ENCODE results near the gene TXLNB. TPM values are rescaled to one million over a fixed set of nuclear protein-coding genes. Genes with fewer than 3 reads are reported as not detected.

Gene TXLNB
- total and polyA plus RNA-seq, 2 of the 13 experiments (the other 11 are each of a cell fraction or from before 2014, with no cell fraction given): not detected

DNA sequence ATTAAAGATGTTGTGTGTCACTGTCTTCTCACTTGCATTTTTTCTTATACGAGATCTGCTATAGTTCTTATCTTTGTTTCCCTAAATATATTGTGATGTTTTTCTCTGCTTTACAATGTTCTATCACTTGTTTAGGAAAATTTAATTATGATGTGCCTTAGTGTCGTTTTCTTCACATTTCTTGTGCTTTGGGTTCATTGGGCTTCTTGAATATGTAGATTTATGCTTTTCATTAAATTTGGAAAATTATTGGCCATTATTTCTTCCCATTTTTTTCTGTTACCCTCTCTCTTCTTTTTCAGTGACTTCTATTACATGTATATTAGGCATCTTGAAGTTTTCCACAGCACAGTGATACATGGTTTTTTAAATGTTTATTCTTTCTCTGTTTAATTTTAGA lies 49.3 kb upstream of the TXLNB start:
- ATAC-seq (no peak), FAIRE-seq (no peak), DNase-seq (ENCODE audit: low spot score) (no peak)
- intact Hi-C loops (cut with micrococcal nuclease; ENCODE audit: unreplicated experiment): no loop called here
- BruUV-seq (replicated peaks): no TSS peak
- Histone ChIP-seq H3K4me2 (ENCODE audit: low read depth, low read length) (no peak overlapping the region), H3K9me3 (ENCODE audit: low read length) (no peaks in the 10 kb centered on the region), H3K27me3 (ENCODE audit: control insufficient read depth in 1 of 2, insufficient read depth in 2 of 2, low read length in 2 of 2) (no peaks in the 10 kb centered on the region; a peak in 1 of 5 replicates), H4K20me1 (ENCODE audit: insufficient read depth, low read length) (no peaks in the 10 kb centered on the region), H3K4me3 (replicated peaks in 1 of 3; ENCODE audit: insufficient read depth in 1 of 3, low read depth in 2 of 3, low read length in 3 of 3) (no peak overlapping the region), H3K4me1 (ENCODE audit: insufficient read depth, low read length) (no peaks in the 10 kb centered on the region), H3K27ac (ENCODE audit: extremely low read length, insufficient read depth, low read length) (no peak overlapping the region), H3K9ac (ENCODE audit: insufficient read depth, low read depth, low read length) (no peak overlapping the region), H3K79me2 (ENCODE audit: insufficient read depth, low read length) (no peaks in the 10 kb centered on the region), H2AFZ (ENCODE audit: low read length) (no peak overlapping the region), H3K36me3 (replicated peaks in 1 of 2; ENCODE audit: control insufficient read depth in 1 of 2, insufficient read depth in 2 of 2, low read length in 2 of 2) (no peaks in the 10 kb centered on the region)
- in situ Hi-C loops (cut with HindIII; ENCODE audit: extremely low pct_ligation_motif_present, low pct_unique_long_range_greater_than_20kb): no loop called here
- CTCF ChIA-PET (ENCODE audit: low intra/inter-chr PET ratio, low total read pairs): no interaction called here
- POLR2A ChIA-PET: no interaction called here
- WGBS (ENCODE audit: low lambda C conversion rate): 17% methylated on average over 2 of the region's 2 CpGs
- TF ChIP-seq, protein P1, sequence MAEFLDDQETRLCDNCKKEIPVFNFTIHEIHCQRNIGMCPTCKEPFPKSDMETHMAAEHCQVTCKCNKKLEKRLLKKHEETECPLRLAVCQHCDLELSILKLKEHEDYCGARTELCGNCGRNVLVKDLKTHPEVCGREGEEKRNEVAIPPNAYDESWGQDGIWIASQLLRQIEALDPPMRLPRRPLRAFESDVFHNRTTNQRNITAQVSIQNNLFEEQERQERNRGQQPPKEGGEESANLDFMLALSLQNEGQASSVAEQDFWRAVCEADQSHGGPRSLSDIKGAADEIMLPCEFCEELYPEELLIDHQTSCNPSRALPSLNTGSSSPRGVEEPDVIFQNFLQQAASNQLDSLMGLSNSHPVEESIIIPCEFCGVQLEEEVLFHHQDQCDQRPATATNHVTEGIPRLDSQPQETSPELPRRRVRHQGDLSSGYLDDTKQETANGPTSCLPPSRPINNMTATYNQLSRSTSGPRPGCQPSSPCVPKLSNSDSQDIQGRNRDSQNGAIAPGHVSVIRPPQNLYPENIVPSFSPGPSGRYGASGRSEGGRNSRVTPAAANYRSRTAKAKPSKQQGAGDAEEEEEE (CRISPR knock-in tag; IDR thresholded peaks at IDR 0.05; ENCODE audit: borderline replicate concordance): no peak
- no peak for TF ChIP-seq ZFP1 (CRISPR knock-in tag; IDR thresholded peaks at IDR 0.05)
- no peak for TF ChIP-seq MTF2 (CRISPR knock-in tag; IDR thresholded peaks at IDR 0.05; ENCODE audit: borderline replicate concordance)
- TF ChIP-seq ZNF850 (CRISPR knock-in tag; conservative IDR thresholded peaks at IDR 0.05): no peak
- TF ChIP-seq ELF1 (CRISPR knock-in tag; IDR thresholded peaks at IDR 0.05): no peak
- TF ChIP-seq, protein P2, sequence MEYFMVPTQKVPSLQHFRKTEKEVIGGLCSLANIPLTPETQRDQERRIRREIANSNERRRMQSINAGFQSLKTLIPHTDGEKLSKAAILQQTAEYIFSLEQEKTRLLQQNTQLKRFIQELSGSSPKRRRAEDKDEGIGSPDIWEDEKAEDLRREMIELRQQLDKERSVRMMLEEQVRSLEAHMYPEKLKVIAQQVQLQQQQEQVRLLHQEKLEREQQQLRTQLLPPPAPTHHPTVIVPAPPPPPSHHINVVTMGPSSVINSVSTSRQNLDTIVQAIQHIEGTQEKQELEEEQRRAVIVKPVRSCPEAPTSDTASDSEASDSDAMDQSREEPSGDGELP (IDR thresholded peaks at IDR 0.05; ENCODE audit: borderline replicate concordance, low read depth): no peak
- no peak for TF ChIP-seq ESRRA (CRISPR knock-in tag; IDR thresholded peaks at IDR 0.05; ENCODE audit: low read depth)
- TF ChIP-seq ZNF460 (CRISPR knock-in tag; IDR thresholded peaks at IDR 0.05; ENCODE audit: borderline replicate concordance): no peak
- TF ChIP-seq ZNF432 (CRISPR knock-in tag; IDR thresholded peaks at IDR 0.05; ENCODE audit: borderline replicate concordance): no peak
- TF ChIP-seq, protein P3, sequence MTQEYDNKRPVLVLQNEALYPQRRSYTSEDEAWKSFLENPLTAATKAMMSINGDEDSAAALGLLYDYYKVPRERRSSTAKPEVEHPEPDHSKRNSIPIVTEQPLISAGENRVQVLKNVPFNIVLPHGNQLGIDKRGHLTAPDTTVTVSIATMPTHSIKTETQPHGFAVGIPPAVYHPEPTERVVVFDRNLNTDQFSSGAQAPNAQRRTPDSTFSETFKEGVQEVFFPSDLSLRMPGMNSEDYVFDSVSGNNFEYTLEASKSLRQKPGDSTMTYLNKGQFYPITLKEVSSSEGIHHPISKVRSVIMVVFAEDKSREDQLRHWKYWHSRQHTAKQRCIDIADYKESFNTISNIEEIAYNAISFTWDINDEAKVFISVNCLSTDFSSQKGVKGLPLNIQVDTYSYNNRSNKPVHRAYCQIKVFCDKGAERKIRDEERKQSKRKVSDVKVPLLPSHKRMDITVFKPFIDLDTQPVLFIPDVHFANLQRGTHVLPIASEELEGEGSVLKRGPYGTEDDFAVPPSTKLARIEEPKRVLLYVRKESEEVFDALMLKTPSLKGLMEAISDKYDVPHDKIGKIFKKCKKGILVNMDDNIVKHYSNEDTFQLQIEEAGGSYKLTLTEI (CRISPR knock-in tag; conservative IDR thresholded peaks at IDR 0.05): no peak
- no peak for TF ChIP-seq NFE2 (CRISPR knock-in tag; IDR thresholded peaks at IDR 0.05)
- no peak for TF ChIP-seq ZSCAN31 (CRISPR knock-in tag; IDR thresholded peaks at IDR 0.05; ENCODE audit: low read depth)
- TF ChIP-seq SRSF9 (IDR thresholded peaks at IDR 0.05; ENCODE audit: borderline replicate concordance, insufficient read depth, low read depth, low read length, poor library complexity, severe bottlenecking): no peak
- no peak for TF ChIP-seq ZMYM3 (CRISPR knock-in tag; IDR thresholded peaks at IDR 0.05)
- TF ChIP-seq, protein P4, sequence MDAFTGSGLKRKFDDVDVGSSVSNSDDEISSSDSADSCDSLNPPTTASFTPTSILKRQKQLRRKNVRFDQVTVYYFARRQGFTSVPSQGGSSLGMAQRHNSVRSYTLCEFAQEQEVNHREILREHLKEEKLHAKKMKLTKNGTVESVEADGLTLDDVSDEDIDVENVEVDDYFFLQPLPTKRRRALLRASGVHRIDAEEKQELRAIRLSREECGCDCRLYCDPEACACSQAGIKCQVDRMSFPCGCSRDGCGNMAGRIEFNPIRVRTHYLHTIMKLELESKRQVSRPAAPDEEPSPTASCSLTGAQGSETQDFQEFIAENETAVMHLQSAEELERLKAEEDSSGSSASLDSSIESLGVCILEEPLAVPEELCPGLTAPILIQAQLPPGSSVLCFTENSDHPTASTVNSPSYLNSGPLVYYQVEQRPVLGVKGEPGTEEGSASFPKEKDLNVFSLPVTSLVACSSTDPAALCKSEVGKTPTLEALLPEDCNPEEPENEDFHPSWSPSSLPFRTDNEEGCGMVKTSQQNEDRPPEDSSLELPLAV (CRISPR knock-in tag; conservative IDR thresholded peaks at IDR 0.05; ENCODE audit: low read depth): no peak
- TF ChIP-seq ZNF761 (CRISPR knock-in tag; conservative IDR thresholded peaks at IDR 0.05): no peak
- TF ChIP-seq, protein P5, sequence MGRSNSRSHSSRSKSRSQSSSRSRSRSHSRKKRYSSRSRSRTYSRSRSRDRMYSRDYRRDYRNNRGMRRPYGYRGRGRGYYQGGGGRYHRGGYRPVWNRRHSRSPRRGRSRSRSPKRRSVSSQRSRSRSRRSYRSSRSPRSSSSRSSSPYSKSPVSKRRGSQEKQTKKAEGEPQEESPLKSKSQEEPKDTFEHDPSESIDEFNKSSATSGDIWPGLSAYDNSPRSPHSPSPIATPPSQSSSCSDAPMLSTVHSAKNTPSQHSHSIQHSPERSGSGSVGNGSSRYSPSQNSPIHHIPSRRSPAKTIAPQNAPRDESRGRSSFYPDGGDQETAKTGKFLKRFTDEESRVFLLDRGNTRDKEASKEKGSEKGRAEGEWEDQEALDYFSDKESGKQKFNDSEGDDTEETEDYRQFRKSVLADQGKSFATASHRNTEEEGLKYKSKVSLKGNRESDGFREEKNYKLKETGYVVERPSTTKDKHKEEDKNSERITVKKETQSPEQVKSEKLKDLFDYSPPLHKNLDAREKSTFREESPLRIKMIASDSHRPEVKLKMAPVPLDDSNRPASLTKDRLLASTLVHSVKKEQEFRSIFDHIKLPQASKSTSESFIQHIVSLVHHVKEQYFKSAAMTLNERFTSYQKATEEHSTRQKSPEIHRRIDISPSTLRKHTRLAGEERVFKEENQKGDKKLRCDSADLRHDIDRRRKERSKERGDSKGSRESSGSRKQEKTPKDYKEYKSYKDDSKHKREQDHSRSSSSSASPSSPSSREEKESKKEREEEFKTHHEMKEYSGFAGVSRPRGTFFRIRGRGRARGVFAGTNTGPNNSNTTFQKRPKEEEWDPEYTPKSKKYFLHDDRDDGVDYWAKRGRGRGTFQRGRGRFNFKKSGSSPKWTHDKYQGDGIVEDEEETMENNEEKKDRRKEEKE (IDR thresholded peaks at IDR 0.05): no peak

Data from HepG2 (cell line).